ENCODE measurements around the gene PITHD1.
"Not testable (repeated sequence)": the region's sequence is repeated elsewhere in the genome, so short reads cannot be mapped to it uniquely, and the experiment has no call there.

Gene PITHD1

DNA sequence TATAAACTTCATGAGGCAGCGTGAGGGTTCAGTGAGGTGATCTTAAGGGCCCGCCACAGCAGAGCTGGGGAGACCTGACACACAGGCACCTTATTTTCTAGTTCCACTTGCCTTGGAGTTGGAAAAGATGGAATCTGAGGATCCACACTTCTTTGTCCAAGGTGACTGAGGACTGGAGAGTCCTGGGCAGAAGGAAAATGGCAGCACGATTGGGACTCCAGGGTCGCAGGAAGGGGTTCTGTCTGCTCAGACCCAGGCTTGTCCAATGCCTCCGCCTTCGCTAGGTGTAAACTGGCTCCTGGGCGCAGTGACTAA is 21.0 kb downstream of the PITHD1 start:
- no peak for DNase-seq (ENCODE audit: low read depth)

GRCh38 chr1:23799570-23800399 is 21.6 kb downstream of the PITHD1 start:
- no peak for DNase-seq (ENCODE audit: low read depth)

DNA sequence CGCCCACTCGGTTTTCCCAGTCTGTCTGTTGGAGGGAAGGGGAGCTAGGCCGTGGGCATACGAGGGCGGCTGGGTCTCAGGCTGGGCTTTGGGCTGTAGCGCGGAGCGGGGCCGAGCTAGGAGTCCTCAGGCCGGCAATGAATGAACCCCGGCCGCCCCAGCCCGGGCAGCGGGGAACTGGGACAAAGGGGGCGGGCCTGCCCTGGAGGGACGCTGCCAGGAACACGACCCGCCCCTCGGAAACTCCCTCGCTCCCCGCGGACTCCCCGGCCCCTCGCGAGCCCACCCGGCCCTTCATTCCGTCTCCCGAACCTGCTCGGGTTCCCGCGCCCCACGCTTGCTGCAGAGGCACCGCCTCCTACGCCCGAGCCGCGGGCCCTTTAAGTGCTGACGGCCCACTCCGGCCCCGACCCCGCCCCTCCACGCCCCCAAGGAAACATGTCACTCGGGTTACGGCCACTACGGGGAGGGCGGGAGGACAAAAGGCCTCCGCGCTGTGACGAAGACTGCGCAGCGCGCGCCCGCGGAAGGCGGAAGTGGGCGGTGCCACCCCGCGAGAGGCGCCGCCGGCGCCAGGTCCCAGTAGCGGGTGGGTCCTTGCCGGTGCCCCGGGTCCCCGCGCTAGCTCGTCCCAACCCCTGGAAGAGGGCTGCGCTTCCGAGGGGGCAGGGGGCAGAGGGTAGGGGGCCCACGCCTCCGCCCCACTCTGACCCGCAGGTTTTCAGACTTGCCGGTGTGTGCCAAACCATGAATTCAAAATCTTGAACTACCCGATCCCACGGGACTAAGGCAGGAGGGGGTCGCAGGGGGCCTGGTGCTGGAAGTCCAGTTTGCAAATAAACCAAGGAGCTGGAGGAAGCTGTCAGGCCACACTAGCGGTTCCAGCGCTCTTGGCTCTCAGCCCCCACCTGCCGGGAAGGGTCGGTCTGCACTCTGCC is 22.5 kb downstream of the PITHD1 start, which contains the start of gene GALE:
GALE (minus strand) TSS at position 355 of the 938 bp plus-strand sequence. CDS start 1,747 bp downstream, outside the sequence.
- DNase-seq (ENCODE audit: low read depth): peak; percentile 89

GRCh38 chr1:23801338-23801748 is 23.1 kb downstream of the PITHD1 start:
- DNase-seq (ENCODE audit: low read depth): no peak

DNA sequence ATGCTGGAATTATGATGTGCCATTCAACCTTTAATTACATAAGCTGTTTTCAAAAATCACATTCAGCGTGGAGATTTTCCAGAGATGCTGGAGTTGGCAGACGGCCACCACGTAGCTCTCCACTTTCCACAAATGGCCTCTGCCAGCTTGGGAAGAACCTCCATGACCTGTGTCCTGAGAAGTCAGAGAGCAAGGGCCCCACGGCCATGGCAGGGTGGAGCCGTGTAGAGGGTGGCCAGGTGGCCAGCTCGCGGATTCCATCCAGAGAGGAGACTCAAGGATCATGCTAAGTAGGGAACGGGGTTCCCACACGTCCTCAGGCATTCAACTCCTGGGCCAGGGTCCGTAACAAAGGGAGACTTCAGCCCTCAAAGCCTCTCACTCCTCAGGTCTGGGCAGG is 23.7 kb downstream of the PITHD1 start:
- no peak for DNase-seq (ENCODE audit: low read depth)

DNA sequence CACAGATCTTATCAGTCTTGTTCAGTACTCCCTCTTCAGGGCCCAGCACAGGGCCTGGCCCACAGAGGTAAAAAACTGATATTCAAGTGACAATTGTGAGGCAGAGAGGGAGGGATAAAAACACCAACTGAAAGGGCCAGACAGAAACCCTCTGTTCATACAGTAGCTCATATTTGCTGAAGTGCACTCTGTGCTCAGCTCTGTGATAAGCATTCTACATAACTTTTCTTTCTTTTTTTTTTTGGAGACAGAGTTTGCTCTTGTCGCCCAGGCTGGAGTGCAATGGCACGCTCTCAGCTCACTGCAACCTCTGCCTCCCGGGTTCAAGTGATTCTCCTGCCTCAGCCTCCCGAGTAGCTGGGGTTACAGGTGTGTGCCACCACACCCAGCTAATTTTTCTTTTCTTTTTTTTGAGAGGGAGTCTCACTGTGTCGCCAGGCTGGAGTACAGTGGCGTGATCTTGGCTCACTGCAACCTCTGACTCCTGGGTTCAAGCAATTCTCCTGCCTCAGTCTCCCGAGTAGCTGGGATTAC is 24.7 kb downstream of the PITHD1 start:
- not testable (repeated sequence) for DNase-seq (ENCODE audit: low read depth)

GRCh38 chr1:23803674-23804073 is 25.5 kb downstream of the PITHD1 start:
- no peak for DNase-seq (ENCODE audit: low read depth)

DNA sequence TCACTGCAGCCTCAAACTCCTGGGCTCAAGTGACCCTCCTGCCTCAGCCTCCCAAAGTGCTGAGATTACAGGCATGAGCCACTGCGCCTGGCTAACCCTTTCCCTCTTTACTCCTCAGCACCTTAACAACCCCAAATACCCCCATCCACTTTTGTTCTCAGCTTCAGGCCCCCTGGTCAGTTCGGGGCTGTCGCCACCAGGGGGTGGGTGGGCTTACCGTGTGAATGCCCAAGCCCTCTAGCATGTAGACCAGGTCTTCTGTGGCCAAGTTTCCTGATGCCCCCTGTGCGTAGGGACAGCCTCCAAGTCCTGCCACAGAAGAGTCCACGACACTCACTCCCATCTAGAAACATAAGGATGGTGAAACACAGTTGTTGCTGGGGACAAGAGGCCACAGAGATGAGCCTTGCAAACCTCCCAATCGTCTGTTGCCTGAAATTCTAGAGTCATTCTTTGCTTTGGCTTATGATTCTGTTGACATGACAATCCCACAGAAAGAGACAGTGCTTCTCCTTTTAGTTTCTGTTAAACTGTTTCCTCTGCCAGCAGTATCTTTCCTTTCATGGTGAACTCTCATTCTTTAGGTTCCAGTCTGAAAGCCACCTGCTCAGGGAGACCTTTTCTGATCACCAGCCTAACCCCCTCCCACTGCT is 26.1 kb downstream of the PITHD1 start:
- DNase-seq (ENCODE audit: low read depth): no peak

GRCh38 chr1:23805025-23805424 is 26.8 kb downstream of the PITHD1 start:
- DNase-seq (ENCODE audit: low read depth): no peak

- no peak for DNase-seq (ENCODE audit: low read depth)
These were observed 28.1 kb downstream of the PITHD1 start for GRCh38 chr1:23806280-23806679.

GRCh38 chr1:23807453-23807852 is 29.2 kb downstream of the PITHD1 start:
- no peak for DNase-seq (ENCODE audit: low read depth)

DNA sequence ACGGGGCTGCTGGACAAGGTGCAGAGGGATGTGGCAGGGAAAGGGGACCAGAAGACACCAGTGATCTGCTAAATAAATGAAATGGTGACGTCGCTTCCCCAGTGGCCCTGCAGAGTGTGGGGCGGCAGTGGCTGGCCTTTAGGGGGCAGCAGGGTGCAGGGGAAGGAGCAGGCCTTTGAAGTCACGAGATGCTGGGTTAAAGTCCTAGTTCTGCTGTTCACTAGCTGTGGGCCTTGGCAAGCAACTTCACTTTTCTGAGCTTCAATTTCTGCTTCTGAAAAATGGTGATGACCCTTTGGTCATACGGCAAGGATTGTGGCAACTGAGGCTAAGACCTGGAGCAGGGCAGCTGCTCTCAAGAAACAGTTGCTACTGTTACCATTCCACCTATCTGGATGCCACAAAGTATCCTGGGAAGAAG is 31.5 kb downstream of the PITHD1 start:
- DNase-seq (ENCODE audit: low read depth): peak; percentile 45

DNA sequence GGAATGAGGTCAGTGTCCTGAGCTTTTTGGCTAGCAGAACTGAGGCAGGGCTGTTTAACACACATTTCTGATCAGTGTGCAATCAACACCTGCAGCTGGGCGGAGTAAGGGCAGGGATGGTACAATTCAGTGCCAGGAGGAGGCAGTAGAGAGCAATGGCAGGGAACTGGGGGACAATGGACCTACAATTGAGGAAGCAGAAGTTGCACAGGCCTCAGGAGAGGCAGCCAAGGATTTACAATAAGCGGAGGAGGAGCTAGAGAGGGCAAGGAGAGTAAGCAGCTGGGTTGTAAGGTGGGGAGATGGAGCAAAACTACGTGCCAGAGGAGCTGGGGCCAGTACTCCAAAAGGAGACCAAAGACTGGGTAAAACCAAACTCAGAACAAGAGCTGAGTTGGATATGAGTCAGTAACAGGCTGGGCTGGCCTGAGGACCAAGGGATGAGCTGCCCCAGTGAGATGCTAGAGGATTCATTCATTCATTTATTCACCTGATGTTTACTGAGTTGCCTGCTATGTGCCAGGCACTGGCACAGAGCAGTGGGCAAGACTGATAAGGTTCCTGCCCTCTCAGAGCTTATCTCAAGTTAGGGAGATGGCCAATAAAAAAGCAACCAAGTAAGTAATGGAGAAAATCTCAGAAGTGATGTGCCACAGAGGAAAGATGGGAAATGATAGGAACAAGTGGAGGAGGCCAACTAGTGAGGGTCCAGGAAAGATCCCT is 32.8 kb downstream of the PITHD1 start:
- DNase-seq (ENCODE audit: low read depth): no peak

- DNase-seq (ENCODE audit: low read depth): no peak
These were observed 35.8 kb downstream of the PITHD1 start for GRCh38 chr1:23814016-23814415.

- no peak for DNase-seq (ENCODE audit: low read depth)
These were observed 38.1 kb downstream of the PITHD1 start for GRCh38 chr1:23816361-23816760.

DNA sequence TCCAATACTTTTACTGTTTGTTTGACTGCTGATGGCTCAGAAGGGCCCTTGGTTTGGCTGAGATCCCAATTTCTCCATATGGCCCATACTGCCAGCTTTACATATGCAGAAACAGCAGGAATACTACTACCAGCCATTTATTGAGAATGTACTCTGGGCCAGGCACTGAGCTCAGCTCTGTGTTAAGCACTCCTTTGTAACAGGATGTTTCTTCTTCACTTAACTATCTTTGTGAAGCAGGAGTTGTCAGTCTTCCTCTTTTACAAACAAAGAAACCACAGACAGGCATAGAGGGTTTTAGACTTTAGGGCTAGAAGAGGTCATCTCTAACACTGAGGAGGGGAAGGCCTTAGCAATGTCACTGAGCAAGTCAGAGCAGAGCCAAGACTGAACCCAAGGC is 38.7 kb downstream of the PITHD1 start:
- DNase-seq (ENCODE audit: low read depth): no peak

GRCh38 chr1:23817633-23818032 is 39.4 kb downstream of the PITHD1 start:
- no peak for DNase-seq (ENCODE audit: low read depth)

- DNase-seq (ENCODE audit: low read depth): no peak
These were observed 45.5 kb downstream of the PITHD1 start for GRCh38 chr1:23823767-23824166.

DNA sequence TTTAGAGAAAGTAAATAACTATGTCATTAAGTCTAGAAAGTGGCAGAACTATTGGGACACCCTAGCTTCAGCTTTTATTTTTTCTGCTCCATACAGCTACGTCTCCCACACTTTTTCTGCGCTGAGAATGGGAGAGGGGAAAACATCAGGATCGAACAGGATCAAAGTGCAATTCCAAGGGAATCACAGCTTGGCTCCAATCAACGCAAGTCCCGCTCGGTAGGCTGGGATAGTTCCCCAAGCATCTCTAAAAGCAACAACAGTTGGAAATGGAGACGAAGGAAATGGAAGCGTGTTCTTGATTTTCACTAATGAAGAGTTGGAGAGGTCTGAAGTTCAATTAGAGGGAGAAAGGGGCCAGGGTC is 46.5 kb downstream of the PITHD1 start:
- DNase-seq (ENCODE audit: low read depth): no peak

DNA sequence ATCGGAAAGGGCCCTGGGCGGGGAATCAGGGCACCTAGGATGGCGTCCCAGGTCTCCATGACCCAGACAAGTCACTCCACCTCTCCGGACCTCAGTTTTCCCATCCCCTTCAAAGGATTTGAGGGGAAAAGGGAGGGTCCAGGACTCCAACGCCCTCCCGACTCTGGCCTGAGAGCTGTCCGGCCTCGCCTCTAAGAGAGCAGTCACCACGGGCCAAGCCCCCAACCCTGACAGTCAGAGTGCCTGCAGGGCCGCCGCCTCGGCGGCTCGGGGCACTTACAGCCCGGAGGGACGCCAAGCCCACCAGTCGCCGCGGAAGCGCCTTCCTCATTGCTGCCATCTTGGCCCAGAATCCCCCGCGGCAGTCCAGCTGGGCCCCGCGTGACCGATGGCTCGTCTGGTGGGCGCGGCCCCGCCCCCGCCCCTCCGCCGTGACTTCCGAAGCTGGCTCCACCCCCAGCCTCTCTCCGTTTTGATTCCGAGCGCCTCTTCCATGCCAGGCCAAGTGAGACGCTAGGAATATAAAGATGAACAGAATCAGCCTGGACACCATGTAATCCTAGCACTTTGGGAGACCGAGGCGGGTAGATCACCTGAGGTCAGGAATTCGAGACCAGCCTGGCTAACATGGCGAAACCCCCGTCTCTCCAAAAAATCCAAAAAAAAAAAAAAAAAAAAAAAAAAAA is 47.0 kb downstream of the PITHD1 start, which contains the start of gene HMGCL:
HMGCL (minus strand) TSS at position 354 of the 686 bp plus-strand sequence; CDS start at position 340, 14 bp downstream.
- DNase-seq (ENCODE audit: low read depth): peak; percentile 75
